NCI-H1436 (cell line): Measurements from ENCODE around the gene ZBTB6.

Source experiments
- DNase-seq: peaks from one replicate; lab custom pipeline; 2025; lab: John Stamatoyannopoulos, UW

ZBTB6 gene, protein sequence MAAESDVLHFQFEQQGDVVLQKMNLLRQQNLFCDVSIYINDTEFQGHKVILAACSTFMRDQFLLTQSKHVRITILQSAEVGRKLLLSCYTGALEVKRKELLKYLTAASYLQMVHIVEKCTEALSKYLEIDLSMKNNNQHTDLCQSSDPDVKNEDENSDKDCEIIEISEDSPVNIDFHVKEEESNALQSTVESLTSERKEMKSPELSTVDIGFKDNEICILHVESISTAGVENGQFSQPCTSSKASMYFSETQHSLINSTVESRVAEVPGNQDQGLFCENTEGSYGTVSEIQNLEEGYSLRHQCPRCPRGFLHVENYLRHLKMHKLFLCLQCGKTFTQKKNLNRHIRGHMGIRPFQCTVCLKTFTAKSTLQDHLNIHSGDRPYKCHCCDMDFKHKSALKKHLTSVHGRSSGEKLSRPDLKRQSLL

GRCh38 chr9:122912964-122913673 is at the start of gene ZBTB6:
TSS of gene ZBTB6 (minus strand) at chr9:122913323. CDS start at chr9:122912072, 1,251 bp downstream.
- peak; percentile 70 for DNase-seq

DNA sequence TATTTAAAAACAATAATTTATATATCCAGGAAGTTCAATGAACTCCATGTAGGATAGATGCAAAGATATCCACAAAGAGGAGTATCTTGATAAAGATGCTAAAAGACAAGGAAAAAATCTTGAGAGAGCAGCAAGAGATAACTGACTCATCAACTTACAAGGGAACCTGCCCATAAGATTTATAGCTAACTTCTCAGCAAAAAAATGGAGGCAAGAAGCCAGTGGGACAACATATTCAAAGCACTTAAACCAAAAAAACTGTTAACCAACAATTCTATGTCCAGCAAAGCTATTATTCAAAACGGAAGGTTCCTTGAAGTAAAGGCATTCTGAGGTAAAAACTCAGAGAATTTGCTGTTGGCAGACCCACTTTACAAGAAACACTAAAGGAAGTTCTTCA is 48.0 kb upstream of the ZBTB6 start:
- DNase-seq, result no peak

- no peak for DNase-seq
Measured at GRCh38 chr9:122955961-122956360, 42.8 kb upstream of the ZBTB6 start.

DNA sequence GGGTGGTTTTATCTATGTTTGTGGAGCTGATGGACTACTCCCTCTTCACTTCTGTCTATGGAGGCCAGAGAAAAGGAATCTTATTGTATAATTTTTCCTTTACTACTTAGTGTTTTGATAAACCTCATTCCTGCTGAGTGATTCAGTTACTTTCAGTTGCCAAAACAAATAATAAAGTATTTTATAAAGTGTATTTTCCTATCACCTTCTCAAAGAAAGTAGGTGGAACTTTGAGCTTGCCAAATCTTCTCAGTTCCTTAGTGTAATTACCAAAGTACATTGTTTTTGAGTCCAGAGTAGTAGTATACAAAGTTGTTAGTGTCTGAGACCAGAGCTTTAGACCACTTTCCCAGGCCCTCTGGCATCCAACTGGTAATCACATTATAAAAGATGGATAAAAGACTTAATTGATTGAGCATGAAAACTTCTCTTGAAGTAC is 41.1 kb upstream of the ZBTB6 start:
- no peak for DNase-seq

DNA sequence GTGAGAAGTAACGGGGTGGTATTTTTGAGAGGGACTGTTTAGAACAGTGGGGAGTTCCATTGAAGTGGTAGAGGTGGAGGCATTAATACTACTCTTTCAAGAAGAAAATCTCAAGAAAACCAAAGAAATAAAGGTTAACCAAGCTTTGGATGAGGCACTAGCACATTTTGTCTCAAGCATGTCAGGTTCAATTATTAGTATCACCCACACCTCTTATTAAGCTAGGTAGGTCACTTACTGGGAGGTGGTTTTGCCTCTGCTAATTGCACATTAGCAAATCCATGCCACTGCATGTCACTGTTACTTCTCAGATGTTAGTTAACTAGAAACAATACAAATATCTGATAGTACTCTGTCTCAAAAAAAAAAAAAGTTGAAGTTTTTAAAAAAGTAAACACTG is 37.9 kb upstream of the ZBTB6 start:
- no peak for DNase-seq

DNA sequence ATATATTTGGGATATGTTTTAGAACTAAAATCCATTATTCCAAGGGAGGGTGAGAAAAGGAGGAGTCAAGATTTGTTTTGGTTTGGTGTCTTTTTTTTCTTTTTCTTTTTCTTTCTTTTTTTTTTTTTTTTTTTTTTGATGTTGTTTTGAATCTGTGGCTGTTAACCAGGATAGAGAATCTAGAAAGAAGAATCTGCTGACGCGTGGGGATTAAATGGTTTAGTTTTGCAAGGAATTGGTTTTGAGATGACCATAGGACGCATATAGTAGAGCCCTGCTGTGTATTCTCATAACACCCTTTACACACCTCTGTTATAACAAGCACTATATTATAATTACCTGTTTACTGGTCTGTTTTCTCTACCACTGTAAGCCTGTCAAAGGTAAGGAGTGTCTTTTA is 37.1 kb upstream of the ZBTB6 start:
- DNase-seq, result no peak

DNA sequence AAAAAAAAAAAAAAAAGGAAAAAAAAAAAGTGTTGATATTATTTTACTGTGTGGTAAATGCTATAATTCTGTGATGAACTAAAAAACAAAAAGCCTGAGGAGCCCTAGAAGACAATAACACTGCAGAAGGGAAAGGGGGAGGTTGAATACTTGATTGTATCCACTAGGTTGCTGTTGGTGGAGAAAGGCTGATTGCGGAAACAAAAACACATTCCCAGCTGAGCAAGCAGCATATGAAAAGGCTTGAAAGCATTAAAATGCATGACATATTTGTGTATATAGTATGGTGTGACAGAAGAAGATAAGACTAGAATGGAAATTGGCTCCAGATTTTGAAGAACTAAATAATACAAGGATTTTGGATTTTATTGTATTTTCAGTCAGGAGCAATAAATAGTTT is 36.6 kb upstream of the ZBTB6 start:
- no peak for DNase-seq

DNA sequence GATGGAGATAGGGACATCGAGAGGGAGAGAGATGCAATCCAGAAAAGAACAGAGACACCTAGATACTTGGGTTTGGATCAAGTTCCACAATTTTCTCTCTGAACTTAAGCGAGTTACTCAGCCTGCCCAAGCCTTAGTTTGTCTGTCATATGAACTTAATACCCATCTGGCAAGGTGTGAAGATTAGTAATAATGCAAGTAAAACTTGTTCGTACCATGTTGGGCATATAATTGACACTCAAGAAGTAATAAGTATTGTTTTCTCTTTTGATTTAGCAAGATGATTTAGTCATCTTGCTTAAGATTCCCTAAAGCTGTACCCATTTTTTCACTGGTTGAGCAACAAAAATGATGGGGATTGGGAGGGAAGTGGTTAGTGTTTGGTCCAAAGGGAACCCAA is 35.2 kb upstream of the ZBTB6 start:
- no peak for DNase-seq

DNA sequence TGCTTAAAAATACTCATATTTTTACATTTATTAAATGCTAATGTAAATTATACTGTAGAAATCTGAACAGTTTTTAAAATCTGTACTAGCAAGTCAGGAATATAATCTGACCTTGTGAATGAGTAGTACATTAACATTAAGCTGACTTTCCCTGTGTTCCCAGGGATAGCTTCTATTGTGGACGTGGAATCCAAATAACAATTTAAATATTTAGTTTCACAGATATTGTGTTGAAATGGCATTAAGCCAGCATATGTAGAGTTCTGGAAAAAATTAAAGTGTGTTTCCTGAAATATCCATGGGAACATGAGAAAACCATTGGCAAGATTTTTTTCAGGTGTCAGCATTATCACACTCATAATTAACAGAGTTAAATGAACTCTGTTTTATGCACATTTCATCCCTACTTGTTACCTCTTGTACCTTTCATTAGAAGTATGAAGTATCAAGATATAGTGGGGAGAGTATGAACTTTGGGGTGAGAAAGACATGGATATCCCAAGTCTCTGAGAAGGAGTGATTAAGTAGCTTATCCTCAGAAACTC is 33.4 kb upstream of the ZBTB6 start:
- no peak for DNase-seq

DNA sequence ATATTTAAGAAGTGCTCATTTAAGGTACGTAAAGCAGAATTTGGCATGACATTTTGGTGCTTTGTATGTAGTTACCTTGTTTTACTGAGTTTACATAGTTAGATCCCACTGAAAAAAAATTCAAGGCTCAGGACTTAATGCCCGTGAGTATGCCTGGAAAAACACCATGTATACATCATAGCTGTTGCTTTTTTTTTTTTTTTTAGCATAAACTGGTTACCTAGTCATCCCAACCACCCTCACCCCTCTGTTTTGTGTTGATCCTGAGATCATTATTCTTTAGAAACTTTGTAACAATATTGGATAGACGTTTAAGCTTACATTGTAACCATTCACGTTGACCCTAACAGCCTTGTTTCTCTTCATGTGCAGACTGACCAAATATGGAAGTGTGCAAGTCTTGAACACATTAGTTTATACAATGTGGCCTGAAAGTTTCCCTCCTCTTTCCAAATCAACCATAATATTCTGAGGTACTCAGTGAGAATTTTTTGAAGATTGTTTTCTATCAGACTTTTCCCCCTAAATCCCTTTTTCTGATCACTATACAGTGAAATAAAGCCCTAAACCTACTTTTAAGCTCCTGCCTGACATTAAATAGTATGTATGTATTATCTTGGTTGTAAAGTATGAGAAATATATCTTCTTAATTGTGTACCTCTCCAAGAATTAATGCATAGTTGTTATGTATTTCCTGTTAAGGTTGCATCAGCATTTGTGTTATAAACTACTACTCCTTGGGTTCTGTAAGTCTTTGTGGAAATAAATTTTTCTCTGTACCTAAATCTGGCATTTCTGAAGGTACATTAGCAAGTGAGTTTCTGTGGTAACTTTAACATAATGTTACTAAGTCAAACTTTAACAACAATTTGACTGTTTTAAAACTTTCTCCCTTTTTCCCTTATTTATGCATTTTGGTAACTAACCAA is 32.1 kb upstream of the ZBTB6 start:
- no peak for DNase-seq

DNA sequence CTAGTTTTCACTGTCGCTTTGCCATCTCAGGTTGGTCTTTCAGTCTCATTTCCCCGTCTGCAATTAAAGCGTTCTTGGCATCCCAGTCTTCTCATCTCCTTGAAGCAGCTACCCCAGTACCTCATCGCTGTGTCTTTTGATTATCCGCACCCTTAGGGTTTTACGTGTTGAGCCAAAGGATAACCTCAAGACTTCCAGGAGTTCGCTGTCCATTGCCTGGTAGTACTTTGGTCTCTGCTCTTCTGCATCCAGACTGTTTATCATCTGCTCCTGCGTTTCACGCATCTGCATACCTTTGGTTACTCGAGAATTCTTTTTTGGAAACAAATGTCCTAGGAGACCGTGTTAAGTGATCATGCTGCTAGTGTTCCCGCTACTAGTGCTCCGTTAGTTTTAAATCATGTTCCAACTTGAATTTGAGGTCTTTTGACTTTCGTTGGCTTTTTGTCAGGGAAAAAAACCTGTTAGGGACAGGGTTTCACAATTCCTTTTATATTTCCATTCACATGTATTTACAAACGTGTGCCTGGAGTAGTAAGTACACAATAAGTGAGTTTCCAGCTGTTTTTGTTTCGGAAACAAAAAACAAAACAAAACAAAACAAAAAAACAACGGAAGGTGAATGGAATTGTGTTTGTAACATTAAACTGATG is 28.6 kb upstream of the ZBTB6 start:
- DNase-seq, result no peak

DNA sequence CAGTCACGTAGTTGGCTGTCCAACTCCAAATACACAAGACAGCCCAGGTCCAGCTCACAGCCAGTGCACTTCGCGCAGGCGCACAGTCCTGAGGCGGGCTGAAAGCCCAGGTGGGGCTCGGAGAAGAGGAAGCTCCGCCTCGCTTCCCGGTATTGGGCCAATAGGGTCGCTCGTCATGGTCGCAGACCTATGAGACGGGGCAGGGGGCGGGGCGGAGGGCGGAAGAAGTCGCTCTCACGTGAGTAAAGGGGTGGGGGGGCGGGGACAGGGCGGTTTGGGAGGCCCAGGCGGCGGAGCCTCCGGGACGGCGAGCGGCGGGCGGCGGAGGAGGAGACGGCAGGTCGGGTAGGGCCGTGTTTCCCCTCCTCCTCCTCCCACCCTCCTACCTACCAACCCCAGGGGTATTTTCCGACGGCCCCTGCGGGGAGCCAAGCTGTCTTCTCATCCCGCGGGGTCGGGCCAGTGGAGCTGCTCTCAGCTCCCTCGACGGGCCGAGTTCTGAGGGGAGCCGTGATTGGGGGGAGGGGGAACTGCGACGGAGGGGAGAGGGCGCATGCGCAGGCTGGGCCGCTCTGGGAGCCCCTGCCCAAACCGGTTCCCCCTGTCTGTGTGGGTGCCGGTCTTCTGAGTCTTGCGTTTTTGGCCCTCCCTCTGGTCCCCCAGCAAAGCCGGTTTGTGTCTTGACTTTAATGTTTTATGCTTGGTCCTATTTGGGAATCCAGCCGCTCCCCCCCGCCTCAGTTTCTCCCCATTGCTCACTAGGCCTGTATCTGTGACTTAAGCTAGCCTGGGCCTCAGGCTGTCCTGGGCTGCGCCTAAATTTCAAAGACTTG is 27.8 kb upstream of the ZBTB6 start, which contains the start of gene RABGAP1:
TSS of gene RABGAP1 (plus strand) at position 272 of the 833 bp plus-strand sequence. CDS start 16,040 bp downstream, outside the sequence.
- DNase-seq, result peak; percentile 98

DNA sequence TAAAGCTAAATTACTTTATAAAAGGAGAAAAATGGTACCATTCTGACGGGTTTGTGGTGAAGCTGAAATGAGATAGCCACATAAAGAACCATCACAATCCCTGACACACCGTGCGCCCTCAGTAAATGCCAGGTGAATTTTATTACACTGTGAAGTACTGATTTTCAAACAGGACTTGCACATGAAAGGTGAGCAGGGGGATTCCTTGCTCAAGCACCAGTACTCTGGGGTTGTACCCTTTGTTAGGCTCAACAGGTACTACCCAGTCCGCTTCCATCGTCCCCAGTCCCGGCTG is 27.3 kb upstream of the ZBTB6 start:
- no peak for DNase-seq

GRCh38 chr9:122939601-122940000 is 26.5 kb upstream of the ZBTB6 start:
- no peak for DNase-seq

DNA sequence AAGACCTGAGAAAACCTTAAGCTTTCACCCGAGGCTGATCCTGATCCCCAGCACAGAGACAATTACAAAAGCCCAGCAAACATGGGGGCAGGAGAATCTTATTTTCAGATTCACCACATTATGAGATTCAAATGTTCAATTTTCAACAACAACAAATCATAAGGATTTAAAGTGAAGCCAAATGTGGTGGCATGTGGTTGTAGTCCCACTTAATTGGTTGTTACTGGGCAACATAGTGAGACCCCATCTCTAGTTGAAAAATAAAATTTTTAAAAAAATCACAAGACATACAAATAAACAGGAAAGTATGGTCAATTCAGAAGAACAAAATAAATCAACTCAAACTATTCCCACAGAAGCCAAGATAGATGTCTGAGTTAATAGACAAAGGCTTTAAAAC is 23.8 kb upstream of the ZBTB6 start:
- DNase-seq, result no peak

DNA sequence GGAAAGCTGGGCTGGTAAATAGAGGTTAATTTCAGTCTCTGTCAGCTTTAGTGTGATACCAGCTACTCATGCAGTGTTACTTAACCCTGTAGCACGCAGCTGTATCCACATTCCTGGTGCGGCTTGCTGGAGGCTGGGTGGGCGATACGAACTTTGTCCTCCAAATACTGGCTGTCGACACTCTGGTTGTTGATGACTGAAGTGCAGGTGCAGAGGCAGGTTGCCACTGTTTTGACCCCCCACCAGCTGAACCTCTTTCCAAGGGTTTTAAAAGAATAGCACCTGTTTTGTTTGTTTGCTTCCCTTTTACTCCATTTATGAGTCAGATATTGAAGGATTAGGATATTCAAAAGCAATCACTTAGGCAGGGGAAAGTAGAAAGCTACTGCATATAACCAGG is 23.3 kb upstream of the ZBTB6 start:
- no peak for DNase-seq

DNA sequence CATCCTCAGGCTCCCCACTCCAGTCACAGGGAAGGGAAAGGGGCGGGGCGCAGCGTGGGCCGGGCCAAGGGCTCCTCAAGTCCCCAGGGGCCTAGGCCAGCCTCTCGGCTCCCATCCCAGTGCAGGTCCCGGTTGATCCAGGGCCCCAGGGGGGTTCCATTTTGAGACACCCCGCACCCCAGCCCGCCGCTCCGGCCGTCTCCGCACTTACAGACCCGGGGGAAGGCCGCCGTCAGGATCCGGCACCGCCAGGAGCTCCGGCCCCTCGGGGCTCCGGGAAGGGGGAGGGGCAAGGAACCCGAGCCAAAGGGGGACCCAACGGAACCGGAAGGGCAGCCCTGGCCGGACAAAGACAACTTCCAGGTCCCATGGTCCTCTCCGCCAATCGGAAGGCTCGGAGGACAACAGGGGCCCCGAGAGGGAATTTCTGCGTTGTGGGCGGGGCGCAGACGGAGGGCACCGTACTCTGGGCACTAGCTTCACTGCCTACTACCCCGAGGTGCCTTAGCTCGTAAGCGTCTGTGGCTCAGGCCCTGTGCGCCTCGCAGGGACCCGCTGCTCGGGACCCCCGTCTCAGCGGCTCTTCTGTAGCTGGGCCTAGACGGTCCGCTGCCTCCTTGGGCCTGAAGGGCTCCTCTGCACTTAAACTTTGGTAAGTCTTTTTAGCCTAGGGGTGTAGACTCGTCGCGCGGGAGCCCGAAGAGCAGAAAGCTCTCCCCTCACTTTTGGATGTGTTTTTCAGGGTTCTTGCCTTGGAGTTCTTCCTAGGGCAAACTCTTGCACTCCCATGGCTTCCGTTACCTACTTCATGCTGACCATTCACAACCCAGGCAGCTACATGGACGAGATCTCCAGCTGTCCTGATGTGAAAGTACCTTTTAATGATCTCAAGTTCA is 18.4 kb upstream of the ZBTB6 start, which contains the start of gene ZBTB26:
TSS of gene ZBTB26 (minus strand) at position 287 of the 896 bp plus-strand sequence. CDS start 11,578 bp downstream, outside the sequence.
- peak; percentile 95 for DNase-seq

DNA sequence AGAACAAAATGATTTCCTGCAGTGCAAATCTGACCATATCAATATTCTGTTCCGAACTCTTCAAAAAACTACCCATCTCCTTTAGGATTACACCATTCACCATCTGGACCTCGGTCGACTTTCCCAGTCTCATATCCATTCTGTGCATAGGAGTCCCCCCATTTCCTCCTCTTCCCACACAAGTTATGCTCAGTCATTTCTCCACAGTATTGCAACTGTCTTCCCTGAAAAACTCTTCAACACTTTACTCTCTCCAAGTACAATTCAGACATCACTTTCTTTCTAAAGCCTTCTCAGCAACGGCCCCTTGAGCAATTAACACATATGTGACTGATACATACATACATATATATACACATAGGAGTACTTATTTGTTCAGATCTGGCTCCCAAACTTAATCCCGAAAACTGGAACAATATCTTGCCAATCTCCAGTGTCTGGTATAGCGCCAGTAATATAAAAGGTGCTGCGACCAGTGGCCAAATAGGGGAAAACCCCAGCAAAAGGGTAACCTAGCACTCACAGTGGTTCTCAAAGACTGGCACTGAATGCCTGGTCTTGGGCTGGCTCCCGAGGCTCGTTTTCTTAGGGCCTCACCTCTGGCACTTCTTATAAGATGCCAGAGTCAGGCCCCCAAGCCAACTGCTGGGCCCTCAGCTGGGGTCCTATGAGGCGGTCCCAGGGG is 17.6 kb upstream of the ZBTB6 start:
- no peak for DNase-seq
